ENCODE measurements around the gene CASP6. TPM values are rescaled to one million over a fixed set of nuclear protein-coding genes. Genes with fewer than 3 reads are reported as not detected.
"Not testable (repeated sequence)": the region's sequence is repeated elsewhere in the genome, so short reads cannot be mapped to it uniquely, and the experiment has no call there.

The CASP6 gene
- total RNA-seq, 1 experiment from 2014 or later, result 47.9 TPM

- Histone ChIP-seq H3K27ac (no peak overlapping the region), H3K4me3 (peak overlapping the region; percentile 66), H3K9me3 (replicated peaks) (no peaks in the 10 kb centered on the region), H3K4me1 (replicated peaks) (peaks cover 9% of the 10 kb centered on the region), H3K27me3 (replicated peaks) (no peaks in the 10 kb centered on the region), H3K36me3 (peaks cover 7% of the 10 kb centered on the region)
- no peak for DNase-seq (ENCODE audit: low read depth in 1 of 2, low spot score in 2 of 2)
These were observed 1.5 kb downstream of the CASP6 start for GRCh38 chr4:109701566-109702410.

- Histone ChIP-seq H3K27me3 (replicated peaks) (no peaks in the 10 kb centered on the region), H3K27ac (no peak overlapping the region), H3K9me3 (replicated peaks) (no peaks in the 10 kb centered on the region), H3K4me1 (replicated peaks) (peaks cover 9% of the 10 kb centered on the region), H3K4me3 (no peak overlapping the region), H3K36me3 (peaks cover 7% of the 10 kb centered on the region)
- no peak for DNase-seq (ENCODE audit: low read depth in 1 of 2, low spot score in 2 of 2)
These were observed 3.6 kb downstream of the CASP6 start for GRCh38 chr4:109699553-109700225.

GRCh38 chr4:109698656-109699055, 4.6 kb downstream of the CASP6 start:
- DNase-seq (ENCODE audit: low read depth in 1 of 2, low spot score in 2 of 2), result no peak
- Histone ChIP-seq H3K4me3 (no peak overlapping the region), H3K9me3 (replicated peaks) (no peaks in the 10 kb centered on the region), H3K27me3 (replicated peaks) (no peaks in the 10 kb centered on the region), H3K36me3 (peaks cover 15% of the 10 kb centered on the region), H3K27ac (no peak overlapping the region), H3K4me1 (replicated peaks) (peaks cover 6% of the 10 kb centered on the region)

GRCh38 chr4:109691411-109691920, 11.8 kb downstream of the CASP6 start:
- Histone ChIP-seq H3K4me3 (no peak overlapping the region), H3K27ac (no peak overlapping the region), H3K36me3 (peaks cover 47% of the 10 kb centered on the region), H3K9me3 (replicated peaks) (no peaks in the 10 kb centered on the region), H3K4me1 (replicated peaks) (no peaks in the 10 kb centered on the region), H3K27me3 (replicated peaks) (no peaks in the 10 kb centered on the region)
- DNase-seq (ENCODE audit: low read depth in 1 of 2, low spot score in 2 of 2), result no peak

- no peak for DNase-seq (ENCODE audit: low read depth in 1 of 2, low spot score in 2 of 2)
- Histone ChIP-seq H3K4me1 (replicated peaks) (no peaks in the 10 kb centered on the region), H3K27me3 (replicated peaks) (no peaks in the 10 kb centered on the region), H3K27ac (no peak overlapping the region), H3K4me3 (no peak overlapping the region), H3K36me3 (peaks cover 48% of the 10 kb centered on the region), H3K9me3 (replicated peaks) (no peaks in the 10 kb centered on the region)
These were observed 12.4 kb downstream of the CASP6 start for GRCh38 chr4:109690690-109691410.

GRCh38 chr4:109684727-109685126, 18.5 kb downstream of the CASP6 start:
- peaks cover 15% of the 10 kb centered on the region for H3K36me3 ChIP-seq
- no peaks in the 10 kb centered on the region for H3K27me3 ChIP-seq (replicated peaks)
- no peak overlapping the region for H3K27ac ChIP-seq
- DNase-seq (ENCODE audit: low read depth in 1 of 2, low spot score in 2 of 2), result no peak
- H3K4me3 ChIP-seq, result no peak overlapping the region
- H3K4me1 ChIP-seq (replicated peaks), result no peaks in the 10 kb centered on the region
- H3K9me3 ChIP-seq (replicated peaks), result no peaks in the 10 kb centered on the region

- Histone ChIP-seq H3K27me3 (replicated peaks) (no peaks in the 10 kb centered on the region), H3K4me3 (no peak overlapping the region), H3K36me3 (peaks cover 6% of the 10 kb centered on the region), H3K4me1 (replicated peaks) (no peaks in the 10 kb centered on the region), H3K27ac (no peak overlapping the region), H3K9me3 (replicated peaks) (no peaks in the 10 kb centered on the region)
- no peak for DNase-seq (ENCODE audit: low read depth in 1 of 2, low spot score in 2 of 2)
These were observed 19.5 kb downstream of the CASP6 start for GRCh38 chr4:109683621-109684253.

GRCh38 chr4:109682875-109683274, 20.4 kb downstream of the CASP6 start:
- Histone ChIP-seq H3K4me1 (replicated peaks) (no peaks in the 10 kb centered on the region), H3K36me3 (peaks cover 6% of the 10 kb centered on the region), H3K27me3 (replicated peaks) (no peaks in the 10 kb centered on the region), H3K9me3 (replicated peaks) (no peaks in the 10 kb centered on the region), H3K27ac (no peak overlapping the region), H3K4me3 (no peak overlapping the region)
- no peak for DNase-seq (ENCODE audit: low read depth in 1 of 2, low spot score in 2 of 2)

- H3K27ac ChIP-seq; H3K9me3 ChIP-seq (replicated peaks); H3K4me3 ChIP-seq; H3K36me3 ChIP-seq; H3K4me1 ChIP-seq (replicated peaks); H3K27me3 ChIP-seq (replicated peaks); DNase-seq (ENCODE audit: low read depth in 1 of 2, low spot score in 2 of 2): not testable (repeated sequence)
These were observed 24.3 kb downstream of the CASP6 start for GRCh38 chr4:109678925-109679324.

GRCh38 chr4:109678472-109678871, 24.8 kb downstream of the CASP6 start:
- not testable (repeated sequence) for H3K4me1 ChIP-seq (replicated peaks); DNase-seq (ENCODE audit: low read depth in 1 of 2, low spot score in 2 of 2); H3K27me3 ChIP-seq (replicated peaks); H3K9me3 ChIP-seq (replicated peaks); H3K27ac ChIP-seq; H3K4me3 ChIP-seq; H3K36me3 ChIP-seq

- Histone ChIP-seq H3K4me1 (replicated peaks) (no peaks in the 10 kb centered on the region), H3K36me3 (no peaks in the 10 kb centered on the region), H3K27ac (no peak overlapping the region), H3K9me3 (replicated peaks) (no peaks in the 10 kb centered on the region), H3K4me3 (no peak overlapping the region), H3K27me3 (replicated peaks) (no peaks in the 10 kb centered on the region)
- no peak for DNase-seq (ENCODE audit: low read depth in 1 of 2, low spot score in 2 of 2)
These were observed 26.4 kb downstream of the CASP6 start for GRCh38 chr4:109676886-109677285.

- Histone ChIP-seq H3K27me3 (replicated peaks) (no peaks in the 10 kb centered on the region), H3K36me3 (no peaks in the 10 kb centered on the region), H3K4me3 (no peak overlapping the region), H3K27ac (no peak overlapping the region), H3K4me1 (replicated peaks) (no peaks in the 10 kb centered on the region), H3K9me3 (replicated peaks) (no peaks in the 10 kb centered on the region)
- DNase-seq (ENCODE audit: low read depth in 1 of 2, low spot score in 2 of 2), result no peak
These were observed 27.4 kb downstream of the CASP6 start for GRCh38 chr4:109675843-109676242.

- H3K4me1 ChIP-seq (replicated peaks), result no peaks in the 10 kb centered on the region
- no peak overlapping the region for H3K4me3 ChIP-seq
- no peaks in the 10 kb centered on the region for H3K9me3 ChIP-seq (replicated peaks)
- DNase-seq (ENCODE audit: low read depth in 1 of 2, low spot score in 2 of 2), result no peak
- H3K36me3 ChIP-seq, result no peaks in the 10 kb centered on the region
- H3K27ac ChIP-seq, result no peak overlapping the region
- H3K27me3 ChIP-seq (replicated peaks), result no peaks in the 10 kb centered on the region
These were observed 28.1 kb downstream of the CASP6 start for GRCh38 chr4:109675181-109675580.

All from SJSA1 (cell line).